ENCODE measurements around the gene WDR73.

GRCh38 chr15:84605554-84605882 lies 48.6 kb downstream of the WDR73 start:
- no peak for TF ChIP-seq PAX5 (IDR thresholded peaks at IDR 0.05; ENCODE audit: insufficient read depth, low read length, severe bottlenecking)
- no peak for TF ChIP-seq POLR2AphosphoS5 (IDR thresholded peaks at IDR 0.05; ENCODE audit: low read depth, low read length)

All from GM12891 (cell line).